ENCODE data around the gene ECM2. TPM values are rescaled to one million over a fixed set of nuclear protein-coding genes. Genes with fewer than 3 reads are reported as not detected.

The ECM2 gene
- total and polyA plus RNA-seq, 7 donors = 1.2 to 7.8 (median 1.9) TPM

GRCh38 chr9:92510747-92511146 is 25.0 kb downstream of the ECM2 start:
- DNase-seq = no peak
- no peak overlapping the region for H3K4me3 ChIP-seq
- H3K9me3 ChIP-seq = no peaks in the 10 kb centered on the region
- no peak overlapping the region for H3K27ac ChIP-seq
- H3K36me3 ChIP-seq (ENCODE audit: insufficient read depth in 1 of 2, low read depth in 1 of 2) = no peaks in the 10 kb centered on the region
- peaks cover 6% of the 10 kb centered on the region for H3K4me1 ChIP-seq
- H3K27me3 ChIP-seq (ENCODE audit: insufficient read depth in 3 of 3, low read length in 2 of 3) = no peaks in the 10 kb centered on the region
- no peak for ATAC-seq
- intact Hi-C loops (cut with DNase I) = no loop called here
- no peak for TF ChIP-seq CTCF (IDR thresholded peaks at IDR 0.05)

- no peaks in the 10 kb centered on the region for H3K9me3 ChIP-seq
- ATAC-seq = no peak
- no peak for TF ChIP-seq CTCF (IDR thresholded peaks at IDR 0.05)
- H3K36me3 ChIP-seq (ENCODE audit: insufficient read depth in 1 of 2, low read depth in 1 of 2) = no peaks in the 10 kb centered on the region
- no peak overlapping the region for H3K4me3 ChIP-seq
- H3K27me3 ChIP-seq (ENCODE audit: insufficient read depth in 3 of 3, low read length in 2 of 3) = no peaks in the 10 kb centered on the region
- intact Hi-C loops (cut with DNase I) = no loop called here
- H3K27ac ChIP-seq = no peak overlapping the region
- peaks cover 6% of the 10 kb centered on the region for H3K4me1 ChIP-seq
- 59 to 66% (median 61%) methylated on average over 5 of the region's 5 CpGs for WGBS, 3 donors
- no peak for DNase-seq
Measured at GRCh38 chr9:92509050-92509449, 26.7 kb downstream of the ECM2 start.

- Histone ChIP-seq H3K36me3 (ENCODE audit: insufficient read depth in 1 of 2, low read depth in 1 of 2) (no peaks in the 10 kb centered on the region), H3K27ac (peak overlapping the region; percentile 13), H3K27me3 (ENCODE audit: insufficient read depth in 3 of 3, low read length in 2 of 3) (no peaks in the 10 kb centered on the region), H3K4me3 (no peak overlapping the region), H3K9me3 (no peaks in the 10 kb centered on the region), H3K4me1 (peaks cover under 1% of the 10 kb centered on the region)
- 20 to 36% (median 28%) methylated on average over 10 of the region's 10 CpGs for WGBS, 3 donors
- intact Hi-C loops (cut with DNase I) = no loop called here
- TF ChIP-seq CTCF (IDR thresholded peaks at IDR 0.05) = no peak
- DNase-seq (no peak), ATAC-seq (no peak)
Measured at GRCh38 chr9:92508018-92508820, 27.6 kb downstream of the ECM2 start.

GRCh38 chr9:92507496-92507895 is 28.3 kb downstream of the ECM2 start:
- no peak for TF ChIP-seq CTCF (IDR thresholded peaks at IDR 0.05)
- DNase-seq = no peak
- H3K9me3 ChIP-seq = no peaks in the 10 kb centered on the region
- no peaks in the 10 kb centered on the region for H3K4me1 ChIP-seq
- no peaks in the 10 kb centered on the region for H3K36me3 ChIP-seq (ENCODE audit: insufficient read depth in 1 of 2, low read depth in 1 of 2)
- ATAC-seq = no peak
- 37 to 62% (median 41%) methylated on average over 3 to 4 of the region's 4 CpGs for WGBS, 3 donors
- intact Hi-C loops (cut with DNase I) = no loop called here
- no peaks in the 10 kb centered on the region for H3K27me3 ChIP-seq (ENCODE audit: insufficient read depth in 3 of 3, low read length in 2 of 3)
- peak overlapping the region; percentile 13 for H3K27ac ChIP-seq
- H3K4me3 ChIP-seq = no peak overlapping the region

GRCh38 chr9:92507005-92507404 is 28.8 kb downstream of the ECM2 start:
- no peak overlapping the region for H3K4me3 ChIP-seq
- H3K4me1 ChIP-seq = peaks cover 5% of the 10 kb centered on the region
- ATAC-seq = no peak
- WGBS, 3 donors = 71 to 85% (median 76%) methylated on average over 2 of the region's 2 CpGs
- DNase-seq = no peak
- H3K27ac ChIP-seq = no peak overlapping the region
- H3K36me3 ChIP-seq (ENCODE audit: insufficient read depth in 1 of 2, low read depth in 1 of 2) = no peaks in the 10 kb centered on the region
- H3K9me3 ChIP-seq = no peaks in the 10 kb centered on the region
- intact Hi-C loops (cut with DNase I) = no loop called here
- H3K27me3 ChIP-seq (ENCODE audit: insufficient read depth in 3 of 3, low read length in 2 of 3) = no peaks in the 10 kb centered on the region
- TF ChIP-seq CTCF (IDR thresholded peaks at IDR 0.05) = no peak

Measured in psoas muscle (tissue), 8 donors.